ENCODE data around the gene ATPAF2. TPM values are rescaled to one million over a fixed set of nuclear protein-coding genes. Genes with fewer than 3 reads are reported as not detected.
A peak's percentile ranks its signal among the peaks of the same experiment; 100 is the strongest.

Gene ATPAF2
- total and polyA plus RNA-seq, 4 donors, result 12.9 to 20.1 (median 16.8) TPM

DNA sequence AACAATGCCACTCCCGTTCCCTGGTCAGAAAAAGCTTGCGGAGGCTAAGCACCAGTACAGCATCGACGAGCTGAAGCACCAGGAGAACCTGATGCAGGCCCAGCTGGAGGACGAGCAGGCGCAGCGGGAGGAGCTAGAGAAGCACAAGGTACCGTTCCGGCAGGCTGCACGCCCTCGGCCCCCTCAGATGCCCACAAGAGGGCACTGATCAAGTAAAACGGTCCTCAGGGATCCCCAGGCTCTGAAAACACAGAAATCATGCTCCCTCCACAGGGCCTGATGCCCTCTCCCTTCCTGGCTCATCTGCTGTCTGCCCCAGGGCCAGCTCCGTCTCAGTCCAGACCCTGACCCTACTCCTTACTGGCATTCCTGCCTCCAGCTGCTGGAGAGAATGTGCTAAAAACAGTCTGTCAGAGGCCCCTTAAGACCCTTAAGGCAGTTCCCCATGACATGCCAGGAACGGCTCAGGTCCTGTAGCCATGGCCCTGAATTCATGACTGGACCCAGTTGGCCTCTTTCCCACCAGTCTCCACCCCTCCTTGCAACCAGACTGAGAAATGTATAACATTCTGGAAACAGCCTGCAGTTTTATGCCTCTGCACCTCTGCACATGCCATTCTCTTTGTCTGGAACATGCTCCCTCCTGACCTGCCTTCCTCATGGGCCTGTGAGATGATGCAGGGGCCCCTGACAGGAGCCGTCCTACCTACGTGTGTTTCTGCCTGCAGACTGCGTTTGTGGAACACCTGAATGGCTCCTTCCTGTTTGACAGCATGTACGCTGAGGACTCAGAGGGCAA lies 44.5 kb downstream of the ATPAF2 start:
- H3K27me3 ChIP-seq (ENCODE audit: control insufficient read depth in 4 of 4, insufficient read depth in 4 of 4, low read length in 3 of 4), result no peaks in the 10 kb centered on the region
- no peak overlapping the region for H3K4me3 ChIP-seq (ENCODE audit: low read depth in 1 of 3, low read length in 3 of 3)
- no peaks in the 10 kb centered on the region for H3K9me3 ChIP-seq (ENCODE audit: control insufficient read depth in 4 of 4, low read length in 3 of 4)
- H3K9ac ChIP-seq (ENCODE audit: low read depth in 1 of 2, low read length in 2 of 2), result no peak overlapping the region
- H3K27ac ChIP-seq (ENCODE audit: low read depth in 1 of 2, low read length in 2 of 2), result no peak overlapping the region
- H3K4me1 ChIP-seq (ENCODE audit: control insufficient read depth in 4 of 4, insufficient read depth in 4 of 4, low read length in 3 of 4), result no peaks in the 10 kb centered on the region
- no peak for DNase-seq (ENCODE audit: low spot score)
- no peaks in the 10 kb centered on the region for H3K36me3 ChIP-seq (ENCODE audit: control insufficient read depth in 4 of 4, insufficient read depth in 3 of 4, low read depth in 1 of 4, low read length in 3 of 4)
- 79% methylated on average over 18 of the region's 18 CpGs for WGBS
- TF ChIP-seq EGR1 (IDR thresholded peaks at IDR 0.05; ENCODE audit: low read depth in 2 of 2) (no peak), GABPA (IDR thresholded peaks at IDR 0.05 in 1 of 2, conservative IDR thresholded peaks at IDR 0.05 in 1 of 2) (no peak), RAD21 (IDR thresholded peaks at IDR 0.05) (peak; percentile 26 to 67), NR2F2 (IDR thresholded peaks at IDR 0.05) (no peak)
- TF ChIP-seq, protein P1, sequence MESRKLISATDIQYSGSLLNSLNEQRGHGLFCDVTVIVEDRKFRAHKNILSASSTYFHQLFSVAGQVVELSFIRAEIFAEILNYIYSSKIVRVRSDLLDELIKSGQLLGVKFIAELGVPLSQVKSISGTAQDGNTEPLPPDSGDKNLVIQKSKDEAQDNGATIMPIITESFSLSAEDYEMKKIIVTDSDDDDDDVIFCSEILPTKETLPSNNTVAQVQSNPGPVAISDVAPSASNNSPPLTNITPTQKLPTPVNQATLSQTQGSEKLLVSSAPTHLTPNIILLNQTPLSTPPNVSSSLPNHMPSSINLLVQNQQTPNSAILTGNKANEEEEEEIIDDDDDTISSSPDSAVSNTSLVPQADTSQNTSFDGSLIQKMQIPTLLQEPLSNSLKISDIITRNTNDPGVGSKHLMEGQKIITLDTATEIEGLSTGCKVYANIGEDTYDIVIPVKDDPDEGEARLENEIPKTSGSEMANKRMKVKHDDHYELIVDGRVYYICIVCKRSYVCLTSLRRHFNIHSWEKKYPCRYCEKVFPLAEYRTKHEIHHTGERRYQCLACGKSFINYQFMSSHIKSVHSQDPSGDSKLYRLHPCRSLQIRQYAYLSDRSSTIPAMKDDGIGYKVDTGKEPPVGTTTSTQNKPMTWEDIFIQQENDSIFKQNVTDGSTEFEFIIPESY (IDR thresholded peaks at IDR 0.05), result no peak
- TF ChIP-seq, protein P2, sequence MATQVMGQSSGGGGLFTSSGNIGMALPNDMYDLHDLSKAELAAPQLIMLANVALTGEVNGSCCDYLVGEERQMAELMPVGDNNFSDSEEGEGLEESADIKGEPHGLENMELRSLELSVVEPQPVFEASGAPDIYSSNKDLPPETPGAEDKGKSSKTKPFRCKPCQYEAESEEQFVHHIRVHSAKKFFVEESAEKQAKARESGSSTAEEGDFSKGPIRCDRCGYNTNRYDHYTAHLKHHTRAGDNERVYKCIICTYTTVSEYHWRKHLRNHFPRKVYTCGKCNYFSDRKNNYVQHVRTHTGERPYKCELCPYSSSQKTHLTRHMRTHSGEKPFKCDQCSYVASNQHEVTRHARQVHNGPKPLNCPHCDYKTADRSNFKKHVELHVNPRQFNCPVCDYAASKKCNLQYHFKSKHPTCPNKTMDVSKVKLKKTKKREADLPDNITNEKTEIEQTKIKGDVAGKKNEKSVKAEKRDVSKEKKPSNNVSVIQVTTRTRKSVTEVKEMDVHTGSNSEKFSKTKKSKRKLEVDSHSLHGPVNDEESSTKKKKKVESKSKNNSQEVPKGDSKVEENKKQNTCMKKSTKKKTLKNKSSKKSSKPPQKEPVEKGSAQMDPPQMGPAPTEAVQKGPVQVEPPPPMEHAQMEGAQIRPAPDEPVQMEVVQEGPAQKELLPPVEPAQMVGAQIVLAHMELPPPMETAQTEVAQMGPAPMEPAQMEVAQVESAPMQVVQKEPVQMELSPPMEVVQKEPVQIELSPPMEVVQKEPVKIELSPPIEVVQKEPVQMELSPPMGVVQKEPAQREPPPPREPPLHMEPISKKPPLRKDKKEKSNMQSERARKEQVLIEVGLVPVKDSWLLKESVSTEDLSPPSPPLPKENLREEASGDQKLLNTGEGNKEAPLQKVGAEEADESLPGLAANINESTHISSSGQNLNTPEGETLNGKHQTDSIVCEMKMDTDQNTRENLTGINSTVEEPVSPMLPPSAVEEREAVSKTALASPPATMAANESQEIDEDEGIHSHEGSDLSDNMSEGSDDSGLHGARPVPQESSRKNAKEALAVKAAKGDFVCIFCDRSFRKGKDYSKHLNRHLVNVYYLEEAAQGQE (IDR thresholded peaks at IDR 0.05), result no peak
- TF ChIP-seq, protein P3, sequence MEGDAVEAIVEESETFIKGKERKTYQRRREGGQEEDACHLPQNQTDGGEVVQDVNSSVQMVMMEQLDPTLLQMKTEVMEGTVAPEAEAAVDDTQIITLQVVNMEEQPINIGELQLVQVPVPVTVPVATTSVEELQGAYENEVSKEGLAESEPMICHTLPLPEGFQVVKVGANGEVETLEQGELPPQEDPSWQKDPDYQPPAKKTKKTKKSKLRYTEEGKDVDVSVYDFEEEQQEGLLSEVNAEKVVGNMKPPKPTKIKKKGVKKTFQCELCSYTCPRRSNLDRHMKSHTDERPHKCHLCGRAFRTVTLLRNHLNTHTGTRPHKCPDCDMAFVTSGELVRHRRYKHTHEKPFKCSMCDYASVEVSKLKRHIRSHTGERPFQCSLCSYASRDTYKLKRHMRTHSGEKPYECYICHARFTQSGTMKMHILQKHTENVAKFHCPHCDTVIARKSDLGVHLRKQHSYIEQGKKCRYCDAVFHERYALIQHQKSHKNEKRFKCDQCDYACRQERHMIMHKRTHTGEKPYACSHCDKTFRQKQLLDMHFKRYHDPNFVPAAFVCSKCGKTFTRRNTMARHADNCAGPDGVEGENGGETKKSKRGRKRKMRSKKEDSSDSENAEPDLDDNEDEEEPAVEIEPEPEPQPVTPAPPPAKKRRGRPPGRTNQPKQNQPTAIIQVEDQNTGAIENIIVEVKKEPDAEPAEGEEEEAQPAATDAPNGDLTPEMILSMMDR (IDR thresholded peaks at IDR 0.05; ENCODE audit: low read depth, low read length, missing input control), result peak; percentile 24
- TF ChIP-seq, protein P4, sequence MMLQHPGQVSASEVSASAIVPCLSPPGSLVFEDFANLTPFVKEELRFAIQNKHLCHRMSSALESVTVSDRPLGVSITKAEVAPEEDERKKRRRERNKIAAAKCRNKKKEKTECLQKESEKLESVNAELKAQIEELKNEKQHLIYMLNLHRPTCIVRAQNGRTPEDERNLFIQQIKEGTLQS (IDR thresholded peaks at IDR 0.05), result no peak

DNA sequence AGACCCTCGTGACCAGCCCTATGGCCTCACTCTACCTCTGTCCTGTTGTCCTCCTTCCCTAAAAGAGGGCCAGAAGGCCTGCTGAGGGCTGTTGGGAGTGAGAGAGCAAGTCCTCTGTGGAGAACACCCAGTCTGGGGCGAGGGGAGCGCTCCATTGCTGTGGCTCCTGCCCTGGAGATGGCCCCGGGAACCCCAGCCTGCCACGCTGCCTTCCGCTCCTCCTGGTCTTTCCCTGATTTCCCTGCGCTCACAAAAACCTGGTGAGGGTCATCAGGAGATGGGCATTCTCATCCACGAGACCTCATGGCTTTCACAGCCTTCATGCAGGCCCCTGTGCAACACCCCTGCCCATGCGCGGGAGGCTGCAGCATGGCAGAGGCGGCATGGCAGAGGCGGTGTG lies 45.1 kb downstream of the ATPAF2 start:
- DNase-seq (ENCODE audit: low spot score), result no peak
- no peak overlapping the region for H3K27ac ChIP-seq (ENCODE audit: low read depth in 1 of 2, low read length in 2 of 2)
- 97% methylated on average over 12 of the region's 12 CpGs for WGBS
- TF ChIP-seq SP1 (IDR thresholded peaks at IDR 0.05) (no peak), HNF4A (conservative IDR thresholded peaks at IDR 0.05) (no peak), YY1 (IDR thresholded peaks at IDR 0.05) (no peak), FOXA2 (IDR thresholded peaks at IDR 0.05) (no peak), NR2F2 (IDR thresholded peaks at IDR 0.05) (no peak), EGR1 (IDR thresholded peaks at IDR 0.05; ENCODE audit: low read depth in 2 of 2) (no peak), RXRA (IDR thresholded peaks at IDR 0.05) (no peak), FOXA1 (IDR thresholded peaks at IDR 0.05) (no peak)
- TF ChIP-seq, protein P1 (IDR thresholded peaks at IDR 0.05), result no peak
- TF ChIP-seq, protein P2 (IDR thresholded peaks at IDR 0.05), result no peak
- TF ChIP-seq, protein P4 (IDR thresholded peaks at IDR 0.05), result no peak

More for the DNA sequence above, 45.1 kb downstream of the ATPAF2 start:
- Histone ChIP-seq H3K4me1 (ENCODE audit: control insufficient read depth in 4 of 4, insufficient read depth in 4 of 4, low read length in 3 of 4) (no peaks in the 10 kb centered on the region), H3K9ac (ENCODE audit: low read depth in 1 of 2, low read length in 2 of 2) (no peak overlapping the region), H3K27me3 (ENCODE audit: control insufficient read depth in 4 of 4, insufficient read depth in 4 of 4, low read length in 3 of 4) (no peaks in the 10 kb centered on the region), H3K36me3 (ENCODE audit: control insufficient read depth in 4 of 4, insufficient read depth in 3 of 4, low read depth in 1 of 4, low read length in 3 of 4) (no peaks in the 10 kb centered on the region), H3K9me3 (ENCODE audit: control insufficient read depth in 4 of 4, low read length in 3 of 4) (no peaks in the 10 kb centered on the region), H3K4me3 (ENCODE audit: low read depth in 1 of 3, low read length in 3 of 3) (no peak overlapping the region)
